SK-N-SH (cell line): ENCODE data around the gene SYNGR3. TPM values are rescaled to one million over a fixed set of nuclear protein-coding genes. Genes with fewer than 3 reads are reported as not detected.

Source experiments
- CTCF ChIA-PET: fragments of 300-600, 350-600 bp; formaldehyde crosslinking; extraction: SDS; loops from one replicate; lab custom pipeline; 2021; lab: Yijun Ruan, JAX
- POLR2A ChIA-PET: fragments of 350-600 bp; sonication (Branson Sonifier 250); formaldehyde crosslinking; extraction: SDS; loops from one replicate; lab custom pipeline; 2020; ENCODE audit warnings: antibody characterized with exemption, inconsistent platforms; lab: Yijun Ruan, JAX
- DNase-seq: peaks from one replicate; pipeline ENCODE4 v3.0.0; 2012
- H2AFZ ChIP-seq: fragments of 200-600 bp; sonication (generic); 2 replicates; pipeline ENCODE4 v1.8.1; 2016; ENCODE audit warnings: antibody characterized with exemption, mild to moderate bottlenecking, low read depth
- H3F3A ChIP-seq: fragments of 200-600 bp; sonication (generic); replicated peaks from 2 replicates; pipeline ENCODE3; 2016; ENCODE audit warnings: antibody characterized with exemption, mild to moderate bottlenecking; ENCODE audit not compliant: insufficient read depth
- H3K27ac ChIP-seq, 2 experiments: fragments of 200-500 bp in 1 of 2; fragments of 200-600 bp in 1 of 2; sonication (Bioruptor generic) in 1 of 2; sonication (generic), shearing (Covaris generic) in 1 of 2; 2 replicates each; pipeline versions ENCODE4 v1.5.1 to v1.6.1; 2014 to 2016; ENCODE audit warnings: low read depth in 2 of 2, inconsistent platforms in 1 of 2, low read length in 1 of 2, mild to moderate bottlenecking in 1 of 2, mixed read lengths in 1 of 2
- H3K27me3 ChIP-seq: fragments of 200-600 bp; sonication (generic), shearing (Covaris generic); 2 replicates; pipeline ENCODE4 v1.6.1; 2016; ENCODE audit warnings: mixed run types; ENCODE audit not compliant: insufficient read depth
- H3K36me3 ChIP-seq, 2 experiments: fragments of 200-500 bp in 1 of 2; fragments of 200-600 bp in 1 of 2; sonication (Bioruptor generic) in 1 of 2; sonication (generic) in 1 of 2; replicated peaks in 1 of 2; 2 replicates each; pipeline versions ENCODE3 to v1.5.1; 2014 to 2016; ENCODE audit warnings: low read length in 1 of 2, mild to moderate bottlenecking in 1 of 2; ENCODE audit not compliant: insufficient read depth in 2 of 2, control insufficient read depth in 1 of 2
- H3K4me1 ChIP-seq, 2 experiments: fragments of 200-500 bp in 1 of 2; fragments of 200-600 bp in 1 of 2; sonication (Bioruptor generic) in 1 of 2; sonication (generic), shearing (Covaris generic) in 1 of 2; 2 replicates each; pipeline versions ENCODE4 v1.5.1 to v1.6.1; 2014 to 2016; ENCODE audit warnings: low read depth in 1 of 2, low read length in 1 of 2, mixed run types in 1 of 2; ENCODE audit not compliant: insufficient read depth in 2 of 2, control insufficient read depth in 1 of 2
- H3K4me2 ChIP-seq: fragments of 200-600 bp; sonication (generic), shearing (Covaris generic); 2 replicates; pipeline ENCODE4 v1.6.1; 2017; ENCODE audit warnings: mixed run types
- H3K4me3 ChIP-seq, 2 experiments: fragments of 200-500 bp in 1 of 2; fragments of 200-600 bp in 1 of 2; sonication (Bioruptor generic) in 1 of 2; sonication (generic), shearing (Covaris generic) in 1 of 2; 2 replicates each; pipeline versions ENCODE4 v1.5.1 to v1.8.1; 2014 to 2016; ENCODE audit warnings: low read depth in 2 of 2, inconsistent platforms in 1 of 2, low read length in 1 of 2, mild to moderate bottlenecking in 1 of 2, mixed read lengths in 1 of 2, moderate library complexity in 1 of 2
- H3K79me2 ChIP-seq: fragments of 200-600 bp; sonication (generic); 2 replicates; pipeline ENCODE4 v1.8.1; 2017; ENCODE audit warnings: mild to moderate bottlenecking; ENCODE audit not compliant: insufficient read depth
- H3K9ac ChIP-seq: fragments of 200-600 bp; sonication (generic); 2 replicates; pipeline ENCODE4 v1.6.1; 2017; ENCODE audit warnings: mixed run types
- H3K9me2 ChIP-seq: fragments of 200-600 bp; sonication (generic); 2 replicates; pipeline ENCODE4 v1.6.1; 2017; ENCODE audit warnings: mixed run types
- H3K9me3 ChIP-seq: fragments of 200-600 bp; sonication (generic); 2 replicates; pipeline ENCODE4 v1.6.1; 2017; ENCODE audit warnings: mixed run types, mild to moderate bottlenecking, moderate library complexity
- H4K20me1 ChIP-seq: fragments of 200-600 bp; sonication (generic); 2 replicates; pipeline ENCODE4 v1.6.1; 2017; ENCODE audit warnings: mild to moderate bottlenecking, mixed run types; ENCODE audit not compliant: insufficient read depth
- CHD2 ChIP-seq: fragments of 150-350 bp; IDR thresholded peaks from 2 replicates; pipeline ENCODE4 v1.6.1; 2018; ENCODE audit warnings: low read length; ENCODE audit not compliant: partially characterized antibody
- ELF1 ChIP-seq: IDR thresholded peaks from 2 replicates; pipeline ENCODE4 v1.4.0; 2012
- EP300 ChIP-seq, 2 experiments: IDR thresholded peaks; 2 replicates each; pipeline versions ENCODE4 v1.4.0 to v1.6.1; 2012; ENCODE audit warnings: borderline replicate concordance in 1 of 2, low read depth in 1 of 2, low read length in 1 of 2
- EZH2phosphoT487 ChIP-seq: fragments of 200-600 bp; sonication (generic); IDR thresholded peaks from 2 replicates; pipeline ENCODE4 v1.6.1; 2017; ENCODE audit warnings: low read depth, mixed run types, mild to moderate bottlenecking, antibody characterized with exemption, moderate library complexity, borderline replicate concordance
- FOXJ3 ChIP-seq: sonication (generic); formaldehyde crosslinking; IDR thresholded peaks from 2 replicates; pipeline ENCODE4 v1.5.1; 2020; ENCODE audit warnings: mild to moderate bottlenecking, missing genetic modification reagents
- FOXM1 ChIP-seq: IDR thresholded peaks from 2 replicates; pipeline ENCODE4 v1.4.0; 2012; ENCODE audit warnings: low read depth, mild to moderate bottlenecking
- GABPA ChIP-seq: IDR thresholded peaks from 2 replicates; pipeline ENCODE4 v1.4.0; 2012; ENCODE audit warnings: low read depth, mild to moderate bottlenecking
- GATA2 ChIP-seq: sonication (generic); formaldehyde crosslinking; IDR thresholded peaks from 2 replicates; pipeline ENCODE4 v1.5.0; 2020; ENCODE audit warnings: mild to moderate bottlenecking, missing genetic modification reagents
- IRF3 ChIP-seq: fragments of 150-350 bp; IDR thresholded peaks from 2 replicates; pipeline ENCODE4 v1.6.1; 2016; ENCODE audit warnings: mild to moderate bottlenecking, low read depth, low read length
- PBX3 ChIP-seq: IDR thresholded peaks from 2 replicates; pipeline ENCODE4; 2012
- RCOR1 ChIP-seq: fragments of 150-350 bp; IDR thresholded peaks from 2 replicates; pipeline ENCODE4 v1.6.1; 2017; ENCODE audit warnings: antibody characterized with exemption, low read length
- REST ChIP-seq: IDR thresholded peaks from 2 replicates; pipeline ENCODE4 v1.6.1; 2012; ENCODE audit warnings: mild to moderate bottlenecking, low read depth, low read length, moderate library complexity
- RFX5 ChIP-seq: IDR thresholded peaks from 2 replicates; pipeline ENCODE4 v1.6.1; 2012; ENCODE audit warnings: mild to moderate bottlenecking, improper control_type of control experiment, low read length
- USF2 ChIP-seq: fragments of 150-350 bp; IDR thresholded peaks from 2 replicates; pipeline ENCODE4 v1.6.1; 2017; ENCODE audit warnings: antibody characterized with exemption, low read length, low read depth, borderline replicate concordance
- YY1 ChIP-seq: IDR thresholded peaks from 2 replicates; pipeline ENCODE4 v1.4.0; 2012; ENCODE audit warnings: low read depth, mild to moderate bottlenecking
- ZBTB33 ChIP-seq: IDR thresholded peaks from 2 replicates; pipeline ENCODE4 v1.4.0; 2012; ENCODE audit warnings: low read depth, borderline replicate concordance
- WGBS: methylation state at CpG from one replicate; pipeline ENCODE4 v1.1.6; 2017; ENCODE audit warnings: low lambda C conversion rate; 5-methylcytosine and 5-hydroxymethylcytosine counted together
- polyA plus RNA-seq, 3 experiments: library from polyadenylated mRNA; depleted of rRNA; stranded (reverse); fragments of >200 nt; gene quantifications; 2 replicates each; pipeline ENCODE4 v1.2.3, GENCODE V29; 2012

The SYNGR3 gene
- polyA plus RNA-seq, 1 of the 3 experiments (the other 2 are of a cell fraction) = 10.7 TPM

GRCh38 chr16:1981398-1981836 lies 8.4 kb upstream of the SYNGR3 start, which contains the start of gene NOXO1:
Gene NOXO1 (minus strand): TSS chr16:1981469. CDS start chr16:1981179, 290 bp downstream.
- peaks cover 5 to 35% of the 10 kb centered on the region in 2 experiments for H3K36me3 ChIP-seq
- H3F3A ChIP-seq = peaks cover 15% of the 10 kb centered on the region
- 93% methylated on average over 6 of the region's 6 CpGs for WGBS
- DNase-seq = no peak
- H3K79me2 ChIP-seq = peaks cover 19% of the 10 kb centered on the region; the same call in 1 of the 2 replicates
- no peaks in the 10 kb centered on the region for H3K27me3 ChIP-seq
- TF ChIP-seq EZH2phosphoT487 = no peak
- no peak for TF ChIP-seq ZBTB33
- no peak for TF ChIP-seq GATA2
- no peak for TF ChIP-seq YY1
- TF ChIP-seq RFX5 = no peak
- no peak for TF ChIP-seq GABPA
- no peak for TF ChIP-seq REST
- no peak for TF ChIP-seq RCOR1
- TF ChIP-seq EP300 (IDR thresholded peaks at IDR 0.05; ENCODE audit: borderline replicate concordance in 1 of 2, low read depth in 1 of 2, low read length in 1 of 2) = no peak
- no peak for TF ChIP-seq PBX3
- no peak for TF ChIP-seq CHD2
- TF ChIP-seq ELF1 = no peak
- no peak for TF ChIP-seq FOXM1
- no peak for TF ChIP-seq USF2
- TF ChIP-seq IRF3 = no peak
- no peak for TF ChIP-seq FOXJ3 (CRISPR knock-in tag)
- TF ChIP-seq, all 33 proteins: peak for 0
- CTCF ChIA-PET = interaction anchor here (0.6 to 3.3 kb wide), 3 partner anchors 12 to 145 kb away, joined by 3 to 19 read pairs (median 3); no protein-coding TSS in a partner anchor
- Histone ChIP-seq H2AFZ (no peak within 1 kb of the TSS), H3K4me1 (peaks cover 8 to 20% of the 10 kb centered on the region in 2 experiments; a peak in 2 of 4 replicates), H3K27ac (no peak within 1 kb of the TSS), H3K4me3 (no peak within 1 kb of the TSS), H4K20me1 (no peaks in the 10 kb centered on the region), H3K9ac (no peak within 1 kb of the TSS), H3K9me2 (no peaks in the 10 kb centered on the region), H3K9me3 (no peaks in the 10 kb centered on the region), H3K4me2 (no peak within 1 kb of the TSS)
- POLR2A ChIA-PET = interaction anchor here (2.2 kb wide), 1 partner anchor 17 kb away, joined by 12 read pairs; the partner anchor contains the start of gene RPS2
